HepG2 (cell line): ENCODE results near the gene SNX9. TPM values are rescaled to one million over a fixed set of nuclear protein-coding genes. Genes with fewer than 3 reads are reported as not detected.
A peak's percentile ranks its signal among the peaks of the same experiment; 100 is the strongest.

Source experiments
- ARNTL ChIP-seq: sonication (generic); formaldehyde crosslinking; IDR thresholded peaks from 2 replicates; pipeline ENCODE4 v1.4.0; 2020; ENCODE audit warnings: mild to moderate bottlenecking, missing genetic modification reagents
- ATF4 ChIP-seq, 2 experiments: fragments of 450-650 bp in 1 of 2; sonication (generic) in 1 of 2; formaldehyde crosslinking; IDR thresholded peaks; 2 replicates each; pipeline versions ENCODE4 v1.5.0 to v1.8.0; 2020 to 2022; ENCODE audit warnings: mild to moderate bottlenecking in 1 of 2, missing genetic modification reagents in 1 of 2
- BCL6 ChIP-seq: IDR thresholded peaks from 2 replicates; pipeline ENCODE4 v1.6.1; 2016; ENCODE audit warnings: missing genetic modification reagents, missing compliant biosample characterization
- CEBPG ChIP-seq: IDR thresholded peaks from 2 replicates; pipeline ENCODE4 v1.6.1; 2016
- DNMT3B ChIP-seq: conservative IDR thresholded peaks from 2 replicates; pipeline ENCODE4 v1.6.1; 2016; ENCODE audit warnings: missing biosample characterization, control low read depth
- FOXK1 ChIP-seq: sonication (generic); formaldehyde crosslinking; IDR thresholded peaks from 2 replicates; pipeline ENCODE4 v1.4.0; 2020; ENCODE audit warnings: low read depth, missing genetic modification reagents, borderline replicate concordance
- HDAC1 ChIP-seq: sonication (generic); formaldehyde crosslinking; IDR thresholded peaks from 2 replicates; pipeline ENCODE4 v1.5.1; 2020; ENCODE audit warnings: mild to moderate bottlenecking, missing genetic modification reagents
- HOXA7 ChIP-seq: sonication (generic); formaldehyde crosslinking; IDR thresholded peaks from 2 replicates; pipeline ENCODE4 v1.8.1; 2022; ENCODE audit warnings: mild to moderate bottlenecking, missing genetic modification reagents, moderate library complexity
- IKZF4 ChIP-seq: sonication (generic); formaldehyde crosslinking; IDR thresholded peaks from 2 replicates; pipeline ENCODE4 v1.5.1; 2020; ENCODE audit warnings: borderline replicate concordance, mild to moderate bottlenecking, low read depth, missing genetic modification reagents; ENCODE audit errors: not compliant biosample characterization
- MAFK ChIP-seq, 2 experiments: IDR thresholded peaks in 1 of 2; conservative IDR thresholded peaks in 1 of 2; 2 replicates each; pipeline ENCODE4 v1.6.1; 2011; ENCODE audit warnings: improper control_type of control experiment in 2 of 2, low read length in 2 of 2
- MBNL3 ChIP-seq: fragments of 250-450 bp; sonication (Bioruptor Pico); conservative IDR thresholded peaks from 2 replicates; pipeline ENCODE4 v1.8.0; 2022; ENCODE audit warnings: mild to moderate bottlenecking, inconsistent platforms
- NR2F2 ChIP-seq: IDR thresholded peaks from 2 replicates; pipeline ENCODE4 v1.6.1; 2012; ENCODE audit warnings: low read depth, inconsistent platforms, borderline replicate concordance
- PHF8 ChIP-seq: sonication (generic); formaldehyde crosslinking; IDR thresholded peaks from 2 replicates; pipeline ENCODE4 v1.5.0; 2020; ENCODE audit warnings: missing genetic modification reagents
- SALL1 ChIP-seq: sonication (generic); formaldehyde crosslinking; IDR thresholded peaks from 2 replicates; pipeline ENCODE4 v1.8.0; 2022; ENCODE audit warnings: mild to moderate bottlenecking, missing genetic modification reagents
- SRSF1 ChIP-seq: fragments of 200-400 bp; formaldehyde crosslinking; optimal IDR thresholded peaks from 2 replicates; pipeline ENCODE3; 2017; ENCODE audit warnings: mild to moderate bottlenecking, low read depth, low read length, moderate library complexity
- TFDP1 ChIP-seq: IDR thresholded peaks from 2 replicates; pipeline ENCODE4 v1.6.1; 2016; ENCODE audit warnings: missing compliant biosample characterization, missing genetic modification reagents, borderline replicate concordance
- UBTF ChIP-seq: sonication (generic); formaldehyde crosslinking; IDR thresholded peaks from 2 replicates; pipeline ENCODE4 v1.4.0; 2020; ENCODE audit warnings: mild to moderate bottlenecking, missing genetic modification reagents
- ZHX1 ChIP-seq: sonication (generic); formaldehyde crosslinking; IDR thresholded peaks from 2 replicates; pipeline ENCODE4 v1.8.1; 2022; ENCODE audit warnings: low read depth, mild to moderate bottlenecking, missing genetic modification reagents
- ZNF263 ChIP-seq: sonication (generic); formaldehyde crosslinking; IDR thresholded peaks from 2 replicates; pipeline ENCODE4 v1.4.0; 2020; ENCODE audit warnings: missing genetic modification reagents
- ZNF264 ChIP-seq: sonication (generic); formaldehyde crosslinking; IDR thresholded peaks from 2 replicates; pipeline ENCODE4 v1.4.0; 2020; ENCODE audit warnings: missing genetic modification reagents
- ZNF546 ChIP-seq: sonication (generic); formaldehyde crosslinking; conservative IDR thresholded peaks from 2 replicates; pipeline ENCODE4 v1.8.1; 2023; ENCODE audit warnings: mild to moderate bottlenecking, missing genetic modification reagents
- ZNF557 ChIP-seq: sonication (generic); formaldehyde crosslinking; IDR thresholded peaks from 2 replicates; pipeline ENCODE4 v1.4.0; 2020; ENCODE audit warnings: missing genetic modification reagents
- ZNF816 ChIP-seq: sonication (generic); formaldehyde crosslinking; IDR thresholded peaks from 2 replicates; pipeline ENCODE4 v1.8.0; 2022; ENCODE audit warnings: missing genetic modification reagents, mild to moderate bottlenecking, borderline replicate concordance
- polyA plus RNA-seq, 8 experiments: library from polyadenylated mRNA; depleted of rRNA in 3 of 8; stranded (reverse) in 7 of 8; unstranded in 1 of 8; fragments of >200 nt; fragmentation: Illumina TruSeq in 4 of 8; extraction: Trizol in 4 of 8; gene quantifications; 2 replicates each; pipeline versions ENCODE4 v1.2.1 to v1.2.3, GENCODE V29; 2011 to 2016; ENCODE audit warnings: low read depth in 4 of 8, missing spikeins in 1 of 8, mixed read lengths in 1 of 8; ENCODE audit not compliant: insufficient read depth in 1 of 8
- total RNA-seq, 5 experiments: library from RNA; depleted of rRNA; stranded (reverse); fragments of >200 nt; fragmentation: Illumina TruSeq; extraction: Trizol; gene quantifications; 2 replicates each; pipeline ENCODE4 v1.2.3, GENCODE V29; 2016; ENCODE audit warnings: low read depth in 1 of 5

Gene SNX9
- total and polyA plus RNA-seq, 2 of the 13 experiments (the other 11 are each of a cell fraction or from before 2014, with no cell fraction given), result 21.9 to 36.0 TPM

- TF ChIP-seq ZHX1 (CRISPR knock-in tag) (no peak), BCL6 (peak; percentile 96), IKZF4 (CRISPR knock-in tag) (no peak), DNMT3B (CRISPR knock-in tag) (peak; percentile 96; the same call in 1 of the 2 replicates), ZNF546 (CRISPR knock-in tag) (peak; percentile 17; the same call in 1 of the 2 replicates), SRSF1 (no peak), ATF4 (CRISPR knock-in tag; IDR thresholded peaks at IDR 0.05) (peak in 1 of 2 experiments; percentile 75; a peak in 1 of 4 replicates), CEBPG (CRISPR knock-in tag) (peak; percentile 80), HDAC1 (peak; percentile 98), ZNF263 (CRISPR knock-in tag) (peak; percentile 76; the same call in 1 of the 2 replicates), ZNF816 (CRISPR knock-in tag) (peak; percentile 69), TFDP1 (CRISPR knock-in tag) (peak; percentile 59; the same call in 1 of the 2 replicates), ZNF557 (CRISPR knock-in tag) (peak; percentile 74; the same call in 1 of the 2 replicates), HOXA7 (CRISPR knock-in tag) (0 out of 2 replicates have a peak, but pooled peaks have one; percentile 54), FOXK1 (CRISPR knock-in tag) (peak; percentile 98), MBNL3 (CRISPR knock-in tag) (no peak), PHF8 (CRISPR knock-in tag) (peak; percentile 52; the same call in 1 of the 2 replicates), ZNF264 (CRISPR knock-in tag) (peak; percentile 97), ARNTL (CRISPR knock-in tag) (peak; percentile 90), NR2F2 (peak; percentile 85), UBTF (CRISPR knock-in tag) (peak; percentile 30; the same call in 1 of the 2 replicates), MAFK (conservative IDR thresholded peaks at IDR 0.05 in 1 of 2, IDR thresholded peaks at IDR 0.05 in 1 of 2; ENCODE audit: low read length in 2 of 2) (peak; percentile 80 to 91), SALL1 (CRISPR knock-in tag) (peak; percentile 99)
Measured at GRCh38 chr6:157985378-157986155, 162.5 kb downstream of the SNX9 start (continued).
